HS-27A (cell line): ENCODE results near the gene PFKP.

Source experiments
- DNase-seq: peaks from one replicate; pipeline ENCODE4 v3.0.0-alpha.2; 2012; ENCODE audit warnings: low read depth, missing footprints

Gene PFKP

GRCh38 chr10:3136336-3136735, 69.0 kb downstream of the PFKP start:
- DNase-seq, result no peak

- DNase-seq, result no peak
These were observed 69.6 kb downstream of the PFKP start for GRCh38 chr10:3136763-3137611.

- DNase-seq, result no peak
These were observed 70.8 kb downstream of the PFKP start for GRCh38 chr10:3137958-3138726.

GRCh38 chr10:3139216-3139910, 72.0 kb downstream of the PFKP start:
- DNase-seq, result no peak

GRCh38 chr10:3140280-3140679, 72.9 kb downstream of the PFKP start:
- no peak for DNase-seq

GRCh38 chr10:3141351-3142005, 74.1 kb downstream of the PFKP start:
- DNase-seq, result no peak

GRCh38 chr10:3142146-3142875, 75.0 kb downstream of the PFKP start:
- DNase-seq, result no peak

- no peak for DNase-seq
These were observed 76.0 kb downstream of the PFKP start for GRCh38 chr10:3143366-3143765.

- no peak for DNase-seq
These were observed 76.6 kb downstream of the PFKP start for GRCh38 chr10:3143791-3144434.

- DNase-seq, result no peak
These were observed 78.0 kb downstream of the PFKP start for GRCh38 chr10:3145366-3145765.

GRCh38 chr10:3146289-3146688, 78.9 kb downstream of the PFKP start:
- no peak for DNase-seq

GRCh38 chr10:3147117-3147820, 79.9 kb downstream of the PFKP start:
- no peak for DNase-seq

- no peak for DNase-seq
These were observed 80.7 kb downstream of the PFKP start for GRCh38 chr10:3148041-3148440.

- DNase-seq, result no peak
These were observed 81.6 kb downstream of the PFKP start for GRCh38 chr10:3148994-3149393.

- DNase-seq, result no peak
These were observed 82.6 kb downstream of the PFKP start for GRCh38 chr10:3149918-3150317.

- DNase-seq, result no peak
These were observed 83.0 kb downstream of the PFKP start for GRCh38 chr10:3150366-3150765.

- no peak for DNase-seq
These were observed 83.6 kb downstream of the PFKP start for GRCh38 chr10:3150961-3151360.

- no peak for DNase-seq
These were observed 84.7 kb downstream of the PFKP start for GRCh38 chr10:3151889-3152565.

- no peak for DNase-seq
These were observed 85.2 kb downstream of the PFKP start for GRCh38 chr10:3152566-3152935.

GRCh38 chr10:3154666-3155065, 87.3 kb downstream of the PFKP start:
- DNase-seq, result no peak
